ENCODE measurements around the gene R3HDM2. TPM values are rescaled to one million over a fixed set of nuclear protein-coding genes. Genes with fewer than 3 reads are reported as not detected.

R3HDM2 gene
- polyA plus RNA-seq, 6 donors from 2014 or later, result 2.9 to 20.4 (median 10.2) TPM

DNA sequence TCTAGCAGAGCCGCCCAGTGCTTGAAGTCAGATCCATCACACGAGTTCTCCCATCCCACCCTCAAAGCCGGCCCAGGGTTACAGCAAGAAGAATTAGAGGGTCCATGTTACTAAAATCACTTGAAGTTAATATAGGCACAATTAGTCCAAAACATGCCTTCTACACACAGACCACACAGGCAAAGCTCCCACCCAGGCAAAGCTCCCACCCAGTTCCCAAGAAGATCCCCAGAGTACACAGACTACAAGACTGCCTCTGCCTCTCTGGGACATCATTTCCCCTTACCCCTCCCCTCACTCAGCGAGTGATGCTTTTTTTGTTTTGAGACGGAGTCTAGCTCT lies 32.0 kb upstream of the R3HDM2 start:
- Mint-ChIP-seq H3K4me3 (peak overlapping the region; percentile 87 to 96 (median 92)), H3K4me1 (peaks cover 45 to 68% (median 59%) of the 10 kb centered on the region in 3 donors), H3K27me3 (no peaks in the 10 kb centered on the region), H3K36me3 (peaks cover 4 to 8% of the 10 kb centered on the region in 2 donors), H3K27ac (peak overlapping the region in 5 of 6 donors; percentile 36 to 94 (median 92)), H3K9me3 (no peaks in the 10 kb centered on the region)
- no peak for DNase-seq
- ATAC-seq (ENCODE audit: low read depth in 2 of 2), result no peak

DNA sequence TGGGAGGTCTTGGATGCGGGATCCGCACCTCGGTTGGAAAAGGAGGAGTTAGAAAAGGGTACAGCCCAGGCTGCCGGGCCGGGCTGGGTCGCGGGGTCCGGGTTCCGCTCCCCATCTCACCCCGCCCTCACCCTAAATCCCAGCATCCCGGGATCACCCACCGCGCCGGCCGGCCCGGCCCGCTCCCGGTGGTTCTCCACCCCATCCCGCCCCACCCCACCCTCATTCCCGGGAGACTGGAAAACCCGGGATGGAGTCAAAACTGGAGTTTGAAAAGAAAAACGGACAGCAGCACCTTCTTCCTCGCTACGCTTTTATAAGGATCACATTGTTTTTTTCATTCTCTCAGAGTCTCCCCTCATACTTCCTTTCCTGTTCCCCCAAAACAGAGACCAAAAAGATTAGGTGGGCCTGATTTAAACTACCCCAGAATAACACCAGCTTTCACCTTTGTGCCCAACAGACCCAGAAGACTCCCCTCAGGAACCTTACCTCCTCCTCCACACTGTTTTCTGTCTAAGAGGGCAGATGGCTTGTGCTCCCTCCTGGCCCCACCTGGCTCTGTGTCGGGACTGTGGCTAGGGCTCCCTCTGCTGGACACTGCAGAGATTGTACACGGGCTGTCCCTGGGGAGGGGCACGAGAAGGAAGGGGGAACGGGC lies 31.5 kb upstream of the R3HDM2 start:
- Mint-ChIP-seq H3K27me3 (no peaks in the 10 kb centered on the region), H3K4me1 (peaks cover 41 to 63% (median 54%) of the 10 kb centered on the region in 3 donors), H3K4me3 (peak overlapping the region; percentile 87 to 96 (median 94)), H3K9me3 (no peaks in the 10 kb centered on the region), H3K36me3 (peaks cover 3 to 4% of the 10 kb centered on the region in 2 donors), H3K27ac (peak overlapping the region; percentile 36 to 94 (median 92))
- peak; percentile 63 to 65 for ATAC-seq (ENCODE audit: low read depth in 2 of 2)
- DNase-seq, result peak; percentile 94

DNA sequence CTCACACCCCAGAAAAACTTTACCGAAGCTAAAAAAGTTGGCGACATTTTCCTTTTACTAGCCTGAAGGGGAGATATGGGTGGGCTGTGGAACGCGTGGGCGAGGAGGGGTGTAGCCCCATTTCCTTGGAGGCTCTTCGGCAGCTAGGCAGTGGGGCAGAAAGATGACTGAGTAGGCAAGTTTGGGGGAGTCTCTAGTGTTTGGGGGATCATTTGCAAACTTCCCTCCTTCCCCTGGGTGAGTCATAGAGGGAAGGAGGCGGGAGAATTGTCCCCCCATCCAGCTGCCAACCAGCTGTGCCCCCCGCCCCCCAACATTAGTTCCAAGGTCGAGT lies 31.0 kb upstream of the R3HDM2 start:
- DNase-seq (peak; percentile 18), ATAC-seq (ENCODE audit: low read depth in 2 of 2) (no peak)
- Mint-ChIP-seq H3K36me3 (no peaks in the 10 kb centered on the region), H3K27ac (peak overlapping the region in 4 of 6 donors; percentile 87 to 92 (median 92)), H3K27me3 (no peaks in the 10 kb centered on the region), H3K9me3 (no peaks in the 10 kb centered on the region), H3K4me1 (peaks cover 41 to 58% (median 50%) of the 10 kb centered on the region in 3 donors), H3K4me3 (peak overlapping the region; percentile 87 to 96 (median 94))

DNA sequence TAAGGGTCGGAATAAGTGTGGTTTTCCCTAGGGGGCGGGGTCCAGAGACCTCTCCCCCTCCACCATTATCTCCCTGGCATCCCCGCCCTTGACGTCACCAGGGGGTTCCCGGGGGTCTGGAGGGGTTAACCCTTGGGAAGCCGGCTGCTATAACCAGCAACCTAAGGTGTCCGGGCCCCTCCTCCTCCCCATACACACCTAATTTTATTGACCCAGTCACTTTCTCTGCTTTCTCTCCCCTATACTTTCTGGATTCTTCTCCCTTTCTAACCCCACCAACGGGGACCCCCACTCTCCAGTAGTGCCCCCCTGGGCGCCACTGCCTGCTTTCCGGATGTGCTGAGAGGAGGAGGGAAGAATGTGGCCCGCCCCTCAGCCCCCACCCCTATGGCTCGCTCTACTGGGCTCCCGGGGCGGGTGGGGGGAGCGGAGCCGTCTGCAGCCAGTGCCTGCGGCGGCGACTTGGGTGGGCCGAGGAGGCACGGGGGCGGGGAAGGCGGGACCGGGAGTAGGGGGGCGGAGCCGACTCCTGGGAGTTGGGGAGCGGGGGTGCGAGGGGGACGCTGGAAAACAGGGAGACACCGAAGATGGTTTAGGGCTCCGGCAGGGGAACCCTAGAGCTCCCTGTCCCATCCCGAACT lies 30.6 kb upstream of the R3HDM2 start:
- Mint-ChIP-seq H3K4me3 (peak overlapping the region; percentile 87 to 96 (median 94)), H3K9me3 (no peaks in the 10 kb centered on the region), H3K27ac (peak overlapping the region in 5 of 6 donors; percentile 87 to 92 (median 92)), H3K4me1 (peaks cover 41 to 63% (median 53%) of the 10 kb centered on the region in 3 donors), H3K27me3 (no peaks in the 10 kb centered on the region), H3K36me3 (no peaks in the 10 kb centered on the region)
- no peak for ATAC-seq (ENCODE audit: low read depth in 2 of 2)
- DNase-seq, result peak; percentile 33

DNA sequence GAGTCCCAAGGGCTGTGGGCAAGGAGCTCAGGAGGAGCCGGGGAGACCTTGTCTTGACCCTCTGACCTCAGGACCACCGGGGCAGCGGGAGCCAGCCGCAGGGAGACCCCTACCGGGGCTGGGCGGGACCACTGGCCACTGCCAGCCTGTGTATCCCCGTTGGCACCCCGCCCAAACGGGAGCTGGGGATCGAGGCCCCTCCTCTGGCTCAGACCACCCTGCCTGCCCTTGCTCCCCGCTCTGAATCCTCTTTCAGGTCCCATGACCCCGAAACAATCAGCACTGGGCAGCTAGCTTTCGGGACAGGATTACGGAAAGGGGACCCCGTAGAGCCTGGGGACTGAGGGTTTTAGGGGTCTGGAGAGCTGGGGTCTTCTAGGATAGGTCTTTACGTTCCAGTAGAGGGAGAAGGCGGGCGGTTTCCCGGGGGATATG lies 30.0 kb upstream of the R3HDM2 start:
- ATAC-seq (ENCODE audit: low read depth in 2 of 2), result no peak
- H3K4me1 Mint-ChIP-seq, result peaks cover 43 to 65% (median 57%) of the 10 kb centered on the region in 3 donors

DNA sequence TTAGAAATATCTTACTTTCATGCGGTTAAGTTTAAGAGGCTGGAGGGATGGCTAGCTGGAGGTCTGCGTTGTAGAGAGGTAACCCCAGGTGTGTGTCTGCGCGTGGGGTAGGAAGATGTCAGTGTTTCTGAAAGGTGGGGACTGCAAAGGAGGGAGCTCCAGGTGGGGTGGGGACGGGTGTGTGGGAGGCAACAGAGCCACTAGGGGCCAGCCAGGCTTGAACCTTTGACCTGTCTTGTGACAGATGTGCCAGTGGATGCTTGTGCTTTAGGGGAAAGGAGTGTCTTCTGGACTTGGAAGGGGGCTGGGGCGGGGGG lies 29.6 kb upstream of the R3HDM2 start:
- DNase-seq, result peak; percentile 37
- Mint-ChIP-seq H3K36me3 (no peaks in the 10 kb centered on the region), H3K27me3 (no peaks in the 10 kb centered on the region), H3K4me3 (peak overlapping the region; percentile 87 to 95 (median 92)), H3K4me1 (peaks cover 45 to 66% (median 59%) of the 10 kb centered on the region in 3 donors), H3K27ac (peak overlapping the region; percentile 61 to 94 (median 89)), H3K9me3 (no peaks in the 10 kb centered on the region)
- ATAC-seq (ENCODE audit: low read depth in 2 of 2), result no peak

More for the DNA sequence above, 30.0 kb upstream of the R3HDM2 start:
- peak overlapping the region in 3 of 6 donors; percentile 82 to 92 (median 91) for H3K27ac Mint-ChIP-seq
- peak overlapping the region; percentile 87 to 96 (median 94) for H3K4me3 Mint-ChIP-seq
- no peaks in the 10 kb centered on the region for H3K27me3 Mint-ChIP-seq
- H3K9me3 Mint-ChIP-seq, result no peaks in the 10 kb centered on the region
- no peaks in the 10 kb centered on the region for H3K36me3 Mint-ChIP-seq
- no peak for DNase-seq

DNA sequence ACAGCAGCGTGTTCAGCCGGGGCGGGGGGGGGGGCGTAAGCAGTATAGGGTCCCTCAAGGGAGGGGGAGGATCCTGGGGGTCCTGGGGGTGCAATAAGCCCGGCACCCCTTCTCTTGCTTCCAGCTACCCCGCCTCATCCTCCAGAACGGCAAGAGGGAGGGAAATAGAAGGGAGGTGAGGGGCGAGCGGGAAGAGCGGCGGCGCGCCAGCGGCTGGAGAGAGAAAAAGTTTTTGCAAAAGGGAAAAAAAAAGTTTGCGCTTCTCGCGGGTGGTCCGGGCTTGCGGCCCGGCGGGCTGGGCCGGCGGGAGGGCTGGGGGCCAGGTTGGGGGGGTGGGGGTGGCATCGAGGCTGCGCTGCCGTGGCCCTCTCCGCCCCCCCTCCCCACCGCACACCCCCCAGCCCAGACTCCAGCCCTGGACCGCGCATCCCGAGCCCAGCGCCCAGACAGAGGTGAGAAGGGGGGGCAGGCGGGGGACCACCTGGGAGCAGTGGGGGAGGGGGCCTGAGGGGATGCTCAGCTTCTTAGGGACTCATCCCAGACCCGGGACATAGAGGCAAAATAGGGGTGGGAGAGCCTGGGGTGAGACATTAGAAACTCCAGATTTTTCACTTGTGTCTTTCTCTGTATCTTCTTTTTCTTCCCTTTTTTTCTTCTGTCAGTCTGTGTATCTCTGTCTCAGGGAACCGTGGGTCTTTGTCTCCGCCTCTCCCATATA lies 29.1 kb upstream of the R3HDM2 start, which contains the start of gene GLI1:
TSS of gene GLI1 (plus strand) at position 36 of the 718 bp plus-strand sequence. CDS start 3,907 bp downstream, outside the sequence.
- H3K9me3 Mint-ChIP-seq, result no peaks in the 10 kb centered on the region
- peak within 1 kb of the TSS; percentile 87 to 99 (median 94) for H3K4me3 Mint-ChIP-seq
- no peak for DNase-seq
- no peaks in the 10 kb centered on the region for H3K27me3 Mint-ChIP-seq
- H3K36me3 Mint-ChIP-seq, result no peaks in the 10 kb centered on the region
- peak within 1 kb of the TSS; percentile 92 to 99 (median 97) for H3K27ac Mint-ChIP-seq
- ATAC-seq (ENCODE audit: low read depth in 2 of 2), result no peak
- peaks cover 45 to 66% (median 59%) of the 10 kb centered on the region in 3 donors for H3K4me1 Mint-ChIP-seq

DNA sequence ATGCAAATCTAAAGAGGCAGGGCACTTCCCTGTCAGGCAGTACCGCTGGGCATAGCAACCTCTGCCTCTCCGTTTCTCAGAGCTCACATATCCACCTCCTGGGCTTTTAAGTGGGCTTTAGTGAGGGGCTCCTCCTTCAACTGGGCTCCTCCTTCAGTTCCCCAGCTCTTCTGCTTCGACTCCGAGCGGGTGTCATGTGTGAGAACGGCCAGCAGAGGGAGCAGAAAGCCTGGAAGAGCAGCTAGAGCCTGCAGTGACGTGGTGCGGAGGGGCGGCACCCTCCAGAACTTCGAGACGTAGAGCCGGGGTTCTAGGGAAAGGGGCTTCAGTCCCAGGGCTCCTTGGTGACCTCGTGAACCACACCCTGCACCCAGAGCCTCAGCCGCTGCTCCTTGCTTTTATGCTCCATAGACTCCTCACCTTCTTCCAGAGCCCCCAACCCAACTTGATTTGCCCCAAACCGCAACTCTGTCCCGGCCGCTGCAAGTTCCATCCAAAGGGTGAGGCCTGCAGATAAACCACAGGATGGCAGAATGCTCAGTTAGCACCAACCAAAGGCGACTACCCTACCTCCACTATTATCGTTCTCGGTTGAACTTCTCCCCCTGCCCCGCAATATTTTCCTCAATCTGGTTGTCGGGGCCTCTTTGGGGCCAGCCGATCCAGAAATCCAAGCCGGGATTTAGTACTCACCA lies 28.4 kb upstream of the R3HDM2 start:
- H3K4me1 Mint-ChIP-seq, result peaks cover 45 to 66% (median 56%) of the 10 kb centered on the region in 3 donors
- DNase-seq (peak; percentile 93), ATAC-seq (ENCODE audit: low read depth in 2 of 2) (peak; percentile 70 to 73)
- H3K27ac Mint-ChIP-seq, result peak overlapping the region; percentile 92 to 99 (median 97)
- no peaks in the 10 kb centered on the region for H3K27me3 Mint-ChIP-seq
- H3K36me3 Mint-ChIP-seq, result no peaks in the 10 kb centered on the region
- no peaks in the 10 kb centered on the region for H3K9me3 Mint-ChIP-seq
- H3K4me3 Mint-ChIP-seq, result peak overlapping the region; percentile 87 to 99 (median 92)

DNA sequence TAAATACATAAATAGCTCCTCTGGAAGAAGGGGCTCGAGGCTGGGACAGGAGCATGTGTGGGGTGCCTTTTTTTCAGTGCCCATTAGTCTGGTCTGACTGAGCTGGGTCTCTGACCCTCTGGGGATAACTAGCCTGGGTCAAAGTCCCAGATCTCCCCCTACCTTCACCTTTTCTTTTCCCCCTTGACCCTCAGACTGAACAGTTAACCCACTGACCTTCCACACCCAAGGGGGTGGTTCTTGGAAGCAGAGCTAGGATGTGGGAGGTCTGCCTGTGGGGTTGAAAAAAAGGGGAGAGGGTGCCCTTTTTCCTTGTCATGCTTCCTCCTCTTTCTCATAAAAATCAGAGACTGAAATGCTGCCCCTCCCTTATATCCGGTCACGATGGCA lies 27.8 kb upstream of the R3HDM2 start:
- peak overlapping the region; percentile 92 to 99 (median 97) for H3K27ac Mint-ChIP-seq
- H3K9me3 Mint-ChIP-seq, result no peaks in the 10 kb centered on the region
- H3K4me3 Mint-ChIP-seq, result peak overlapping the region; percentile 87 to 99 (median 92)
- ATAC-seq (ENCODE audit: low read depth in 2 of 2), result no peak
- peaks cover 45 to 66% (median 56%) of the 10 kb centered on the region in 3 donors for H3K4me1 Mint-ChIP-seq
- DNase-seq, result no peak
- no peaks in the 10 kb centered on the region for H3K27me3 Mint-ChIP-seq
- H3K36me3 Mint-ChIP-seq, result no peaks in the 10 kb centered on the region

DNA sequence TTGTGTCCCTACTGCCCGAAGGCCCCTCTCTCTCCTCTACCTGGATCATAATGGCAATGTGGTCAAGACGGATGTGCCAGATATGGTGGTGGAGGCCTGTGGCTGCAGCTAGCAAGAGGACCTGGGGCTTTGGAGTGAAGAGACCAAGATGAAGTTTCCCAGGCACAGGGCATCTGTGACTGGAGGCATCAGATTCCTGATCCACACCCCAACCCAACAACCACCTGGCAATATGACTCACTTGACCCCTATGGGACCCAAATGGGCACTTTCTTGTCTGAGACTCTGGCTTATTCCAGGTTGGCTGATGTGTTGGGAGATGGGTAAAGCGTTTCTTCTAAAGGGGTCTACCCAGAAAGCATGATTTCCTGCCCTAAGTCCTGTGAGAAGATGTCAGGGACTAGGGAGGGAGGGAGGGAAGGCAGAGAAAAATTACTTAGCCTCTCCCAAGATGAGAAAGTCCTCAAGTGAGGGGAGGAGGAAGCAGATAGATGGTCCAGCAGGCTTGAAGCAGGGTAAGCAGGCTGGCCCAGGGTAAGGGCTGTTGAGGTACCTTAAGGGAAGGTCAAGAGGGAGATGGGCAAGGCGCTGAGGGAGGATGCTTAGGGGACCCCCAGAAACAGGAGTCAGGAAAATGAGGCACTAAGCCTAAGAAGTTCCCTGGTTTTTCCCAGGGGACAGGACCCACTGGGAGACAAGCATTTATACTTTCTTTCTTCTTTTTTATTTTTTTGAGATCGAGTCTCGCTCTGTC lies 26.1 kb upstream of the R3HDM2 start:
- DNase-seq, result no peak
- H3K27me3 Mint-ChIP-seq, result no peaks in the 10 kb centered on the region
- no peaks in the 10 kb centered on the region for H3K9me3 Mint-ChIP-seq
- peak overlapping the region in 3 of 6 donors; percentile 89 to 92 (median 90) for H3K27ac Mint-ChIP-seq
- H3K4me1 Mint-ChIP-seq, result peaks cover 36 to 53% (median 42%) of the 10 kb centered on the region in 3 donors
- no peak overlapping the region for H3K4me3 Mint-ChIP-seq
- ATAC-seq (ENCODE audit: low read depth in 2 of 2), result no peak
- H3K36me3 Mint-ChIP-seq, result no peaks in the 10 kb centered on the region

DNA sequence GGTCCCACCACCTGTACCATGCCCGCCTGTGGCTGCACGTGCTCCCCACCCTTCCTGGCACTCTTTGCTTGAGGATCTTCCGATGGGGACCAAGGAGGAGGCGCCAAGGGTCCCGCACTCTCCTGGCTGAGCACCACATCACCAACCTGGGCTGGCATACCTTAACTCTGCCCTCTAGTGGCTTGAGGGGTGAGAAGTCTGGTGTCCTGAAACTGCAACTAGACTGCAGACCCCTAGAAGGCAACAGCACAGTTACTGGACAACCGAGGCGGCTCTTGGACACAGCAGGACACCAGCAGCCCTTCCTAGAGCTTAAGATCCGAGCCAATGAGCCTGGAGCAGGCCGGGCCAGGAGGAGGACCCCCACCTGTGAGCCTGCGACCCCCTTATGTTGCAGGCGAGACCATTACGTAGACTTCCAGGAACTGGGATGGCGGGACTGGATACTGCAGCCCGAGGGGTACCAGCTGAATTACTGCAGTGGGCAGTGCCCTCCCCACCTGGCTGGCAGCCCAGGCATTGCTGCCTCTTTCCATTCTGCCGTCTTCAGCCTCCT lies 25.4 kb upstream of the R3HDM2 start:
- H3K27me3 Mint-ChIP-seq, result no peaks in the 10 kb centered on the region
- ATAC-seq (ENCODE audit: low read depth in 2 of 2) (peak; percentile 31 to 33), DNase-seq (peak; percentile 61)
- H3K36me3 Mint-ChIP-seq, result no peaks in the 10 kb centered on the region
- H3K4me3 Mint-ChIP-seq, result peak overlapping the region; percentile 7 to 93 (median 78)
- H3K9me3 Mint-ChIP-seq, result no peaks in the 10 kb centered on the region
- H3K4me1 Mint-ChIP-seq, result peaks cover 30 to 46% (median 37%) of the 10 kb centered on the region in 3 donors
- H3K27ac Mint-ChIP-seq, result peak overlapping the region in 3 of 6 donors; percentile 0 to 93 (median 83)

DNA sequence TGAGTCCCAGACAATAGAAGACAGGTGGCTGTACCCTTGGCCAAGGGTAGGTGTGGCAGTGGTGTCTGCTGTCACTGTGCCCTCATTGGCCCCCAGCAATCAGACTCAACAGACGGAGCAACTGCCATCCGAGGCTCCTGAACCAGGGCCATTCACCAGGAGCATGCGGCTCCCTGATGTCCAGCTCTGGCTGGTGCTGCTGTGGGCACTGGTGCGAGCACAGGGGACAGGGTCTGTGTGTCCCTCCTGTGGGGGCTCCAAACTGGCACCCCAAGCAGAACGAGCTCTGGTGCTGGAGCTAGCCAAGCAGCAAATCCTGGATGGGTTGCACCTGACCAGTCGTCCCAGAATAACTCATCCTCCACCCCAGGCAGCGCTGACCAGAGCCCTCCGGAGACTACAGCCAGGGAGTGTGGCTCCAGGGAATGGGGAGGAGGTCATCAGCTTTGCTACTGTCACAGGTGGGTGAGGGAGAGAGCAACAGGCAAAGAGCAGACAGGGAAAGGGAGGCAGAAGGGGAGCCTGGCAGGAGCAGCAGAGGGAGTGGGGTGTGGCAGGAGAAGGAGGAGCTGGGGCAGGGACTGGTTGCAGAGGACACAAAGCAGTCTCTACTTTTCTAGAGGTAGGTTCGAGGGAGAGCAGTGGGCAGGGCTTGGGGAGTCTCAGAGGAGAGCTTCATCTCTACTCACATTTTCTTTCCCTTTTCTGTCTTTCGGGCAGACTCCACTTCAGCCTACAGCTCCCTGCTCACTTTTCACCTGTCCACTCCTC lies 24.7 kb upstream of the R3HDM2 start:
- H3K27ac Mint-ChIP-seq, result peak overlapping the region in 2 of 6 donors; percentile 83 to 93
- DNase-seq (no peak), ATAC-seq (ENCODE audit: low read depth in 2 of 2) (no peak)
- peaks cover 25 to 40% (median 34%) of the 10 kb centered on the region in 3 donors for H3K4me1 Mint-ChIP-seq
- H3K4me3 Mint-ChIP-seq, result peak overlapping the region; percentile 7 to 93 (median 78)
- H3K27me3 Mint-ChIP-seq, result no peaks in the 10 kb centered on the region
- no peaks in the 10 kb centered on the region for H3K9me3 Mint-ChIP-seq
- no peaks in the 10 kb centered on the region for H3K36me3 Mint-ChIP-seq
